Measurements from ENCODE around the gene CEACAM7. TPM values are rescaled to one million over a fixed set of nuclear protein-coding genes. Genes with fewer than 3 reads are reported as not detected.

The CEACAM7 gene
- total RNA-seq, 4 donors from 2014 or later = 0.96 to 5.6 TPM; not detected in 2

DNA sequence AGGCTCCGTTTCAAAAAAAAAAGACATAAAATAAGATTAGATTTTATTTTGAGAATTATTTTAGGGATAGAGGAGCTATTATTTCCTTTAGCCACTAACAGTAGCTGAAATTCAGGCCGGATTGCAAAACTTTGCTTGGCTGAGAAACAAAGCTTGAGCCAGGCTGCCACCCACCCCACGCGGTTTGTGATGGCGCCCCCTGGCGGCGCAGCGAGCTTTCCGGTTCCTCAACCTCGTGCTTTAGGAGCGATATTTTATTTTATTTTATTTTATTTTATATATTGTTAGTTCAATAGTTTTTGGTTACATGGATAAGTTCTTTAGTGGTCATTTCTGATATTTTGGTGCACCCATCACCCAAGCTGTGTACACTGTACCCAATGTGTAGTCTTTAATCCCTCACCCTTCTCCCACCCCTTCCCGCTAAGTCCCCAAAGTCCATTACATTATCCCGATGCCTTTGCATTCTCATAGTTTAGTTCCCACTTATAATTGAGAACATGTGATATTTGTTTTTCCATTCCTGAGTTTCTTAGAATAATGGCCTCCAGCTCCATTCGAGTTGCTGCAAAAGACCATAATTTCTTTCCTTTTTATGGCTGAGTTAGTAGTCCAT is 41.4 kb downstream of the CEACAM7 start:
- 39 to 40% methylated on average over 10 to 14 of the region's 14 CpGs for WGBS, 2 donors (ENCODE audit: low coverage in 1 of 2)

DNA sequence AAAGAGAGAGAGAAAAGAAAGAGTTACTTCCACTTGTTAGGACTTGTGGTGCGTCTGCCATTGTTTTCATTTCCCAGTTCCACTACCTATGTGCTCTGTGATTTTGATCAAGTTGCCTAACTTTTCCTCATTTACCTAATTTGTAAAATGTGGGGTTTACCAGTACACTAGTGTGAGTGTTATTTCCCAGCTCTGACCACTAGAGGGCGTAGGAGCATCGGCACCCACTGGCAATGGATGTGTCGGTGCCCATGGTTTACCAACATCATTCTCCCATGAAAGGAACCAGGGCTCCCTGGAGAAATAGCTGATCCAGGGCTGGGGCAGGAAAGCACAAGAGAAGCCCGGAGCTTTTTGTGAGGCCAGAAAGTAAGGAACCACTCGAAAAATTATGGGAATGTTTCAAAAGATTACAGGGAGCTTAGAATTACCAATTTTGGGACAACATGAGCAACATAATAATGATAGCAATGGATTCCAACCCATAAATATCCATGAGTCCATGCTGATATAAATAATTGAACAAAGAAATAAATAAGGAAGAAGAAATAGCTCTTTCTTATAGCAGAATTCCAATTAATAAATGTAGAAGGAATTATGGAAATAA is 46.1 kb downstream of the CEACAM7 start:
- TF ChIP-seq, protein P1, sequence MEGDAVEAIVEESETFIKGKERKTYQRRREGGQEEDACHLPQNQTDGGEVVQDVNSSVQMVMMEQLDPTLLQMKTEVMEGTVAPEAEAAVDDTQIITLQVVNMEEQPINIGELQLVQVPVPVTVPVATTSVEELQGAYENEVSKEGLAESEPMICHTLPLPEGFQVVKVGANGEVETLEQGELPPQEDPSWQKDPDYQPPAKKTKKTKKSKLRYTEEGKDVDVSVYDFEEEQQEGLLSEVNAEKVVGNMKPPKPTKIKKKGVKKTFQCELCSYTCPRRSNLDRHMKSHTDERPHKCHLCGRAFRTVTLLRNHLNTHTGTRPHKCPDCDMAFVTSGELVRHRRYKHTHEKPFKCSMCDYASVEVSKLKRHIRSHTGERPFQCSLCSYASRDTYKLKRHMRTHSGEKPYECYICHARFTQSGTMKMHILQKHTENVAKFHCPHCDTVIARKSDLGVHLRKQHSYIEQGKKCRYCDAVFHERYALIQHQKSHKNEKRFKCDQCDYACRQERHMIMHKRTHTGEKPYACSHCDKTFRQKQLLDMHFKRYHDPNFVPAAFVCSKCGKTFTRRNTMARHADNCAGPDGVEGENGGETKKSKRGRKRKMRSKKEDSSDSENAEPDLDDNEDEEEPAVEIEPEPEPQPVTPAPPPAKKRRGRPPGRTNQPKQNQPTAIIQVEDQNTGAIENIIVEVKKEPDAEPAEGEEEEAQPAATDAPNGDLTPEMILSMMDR (IDR thresholded peaks at IDR 0.05) = peak; percentile 59 to 77 (median 68)
- TF ChIP-seq POLR2AphosphoS5 (IDR thresholded peaks at IDR 0.05) = no peak
- TF ChIP-seq EP300 (IDR thresholded peaks at IDR 0.05) = no peak
- TF ChIP-seq POLR2A (IDR thresholded peaks at IDR 0.05) = no peak
- no peak for ATAC-seq
- H3K9me3 ChIP-seq = no peaks in the 10 kb centered on the region
- WGBS, 2 donors (ENCODE audit: low coverage in 1 of 2) = 0 to 7% methylated on average over 3 to 6 of the region's 6 CpGs
- H3K4me1 ChIP-seq = no peaks in the 10 kb centered on the region
- H3K36me3 ChIP-seq = no peaks in the 10 kb centered on the region
- no peak overlapping the region for H3K4me3 ChIP-seq
- peaks cover 48% of the 10 kb centered on the region for H3K27me3 ChIP-seq
- no peak overlapping the region for H3K27ac ChIP-seq

More for the DNA sequence above, 41.4 kb downstream of the CEACAM7 start:
- H3K27ac ChIP-seq = no peak overlapping the region
- no peak overlapping the region for H3K4me3 ChIP-seq
- H3K9me3 ChIP-seq = no peaks in the 10 kb centered on the region
- TF ChIP-seq, protein P1 (IDR thresholded peaks at IDR 0.05) = peak in 1 of 4 experiments; percentile 14
- no peak for TF ChIP-seq POLR2AphosphoS5 (IDR thresholded peaks at IDR 0.05)
- peaks cover 44% of the 10 kb centered on the region for H3K27me3 ChIP-seq
- H3K4me1 ChIP-seq = no peaks in the 10 kb centered on the region
- H3K36me3 ChIP-seq = no peaks in the 10 kb centered on the region
- ATAC-seq = no peak

DNA sequence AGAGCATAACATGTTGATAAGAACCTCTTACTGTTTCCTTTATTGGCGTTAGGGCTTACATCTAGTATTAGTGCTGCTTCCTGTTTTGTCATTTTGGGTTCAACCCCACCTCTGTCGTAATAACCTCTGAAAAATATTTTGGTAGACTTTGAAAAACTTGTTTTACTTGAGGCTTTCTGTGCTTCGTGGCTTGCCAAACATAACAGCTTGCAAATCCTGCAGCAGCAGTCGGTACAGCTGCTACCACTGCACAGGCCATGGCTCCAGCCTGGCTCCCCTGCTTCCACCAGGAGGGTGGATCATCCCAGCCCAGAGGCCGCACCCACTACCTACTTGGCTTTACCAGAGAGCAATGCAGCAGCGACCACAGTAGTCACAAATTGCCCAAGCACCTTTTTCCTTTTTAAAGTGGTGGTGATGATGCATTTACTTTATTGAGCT is 49.4 kb downstream of the CEACAM7 start:
- TF ChIP-seq EP300 (IDR thresholded peaks at IDR 0.05) = no peak
- no peak for TF ChIP-seq POLR2AphosphoS5 (IDR thresholded peaks at IDR 0.05)
- TF ChIP-seq POLR2A (IDR thresholded peaks at IDR 0.05) = no peak
- WGBS, 2 donors (ENCODE audit: low coverage in 1 of 2) = 39 to 48% methylated on average over 2 to 6 of the region's 6 CpGs
- H3K4me1 ChIP-seq = no peaks in the 10 kb centered on the region
- no peak for ATAC-seq
- no peak overlapping the region for H3K4me3 ChIP-seq
- H3K9me3 ChIP-seq = peaks cover 0 to 4% (median 0%) of the 10 kb centered on the region in 3 donors
- peaks cover 58% of the 10 kb centered on the region for H3K27me3 ChIP-seq
- H3K27ac ChIP-seq = no peak overlapping the region
- no peaks in the 10 kb centered on the region for H3K36me3 ChIP-seq

DNA sequence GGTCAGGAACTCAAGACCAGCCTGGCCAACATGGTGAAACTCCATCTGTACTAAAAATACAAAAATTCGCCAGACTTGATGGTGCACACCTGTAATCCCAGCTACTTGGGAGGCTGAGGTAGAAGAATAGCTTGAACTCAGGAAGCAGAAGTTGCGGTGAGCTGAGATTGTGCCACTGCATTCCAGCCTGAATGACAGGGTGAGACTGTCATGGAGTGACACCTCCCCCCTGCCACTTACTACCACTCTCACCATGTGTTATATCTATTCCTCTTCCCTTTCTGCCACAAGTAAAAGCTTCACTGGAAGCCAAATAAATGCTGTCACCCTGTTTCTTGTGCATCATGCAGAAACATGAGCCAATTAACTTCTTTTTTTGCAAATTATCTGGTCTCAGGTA is 50.6 kb downstream of the CEACAM7 start:
- H3K36me3 ChIP-seq = no peaks in the 10 kb centered on the region
- no peaks in the 10 kb centered on the region for H3K4me1 ChIP-seq
- H3K27me3 ChIP-seq = peaks cover 64% of the 10 kb centered on the region
- no peak for ATAC-seq
- 42 to 75% methylated on average over 2 of the region's 2 CpGs for WGBS, 2 donors (ENCODE audit: low coverage in 1 of 2)
- TF ChIP-seq POLR2A (IDR thresholded peaks at IDR 0.05) = no peak
- peaks cover 0 to 9% (median 0%) of the 10 kb centered on the region in 3 donors for H3K9me3 ChIP-seq
- no peak overlapping the region for H3K27ac ChIP-seq
- no peak overlapping the region for H3K4me3 ChIP-seq

DNA sequence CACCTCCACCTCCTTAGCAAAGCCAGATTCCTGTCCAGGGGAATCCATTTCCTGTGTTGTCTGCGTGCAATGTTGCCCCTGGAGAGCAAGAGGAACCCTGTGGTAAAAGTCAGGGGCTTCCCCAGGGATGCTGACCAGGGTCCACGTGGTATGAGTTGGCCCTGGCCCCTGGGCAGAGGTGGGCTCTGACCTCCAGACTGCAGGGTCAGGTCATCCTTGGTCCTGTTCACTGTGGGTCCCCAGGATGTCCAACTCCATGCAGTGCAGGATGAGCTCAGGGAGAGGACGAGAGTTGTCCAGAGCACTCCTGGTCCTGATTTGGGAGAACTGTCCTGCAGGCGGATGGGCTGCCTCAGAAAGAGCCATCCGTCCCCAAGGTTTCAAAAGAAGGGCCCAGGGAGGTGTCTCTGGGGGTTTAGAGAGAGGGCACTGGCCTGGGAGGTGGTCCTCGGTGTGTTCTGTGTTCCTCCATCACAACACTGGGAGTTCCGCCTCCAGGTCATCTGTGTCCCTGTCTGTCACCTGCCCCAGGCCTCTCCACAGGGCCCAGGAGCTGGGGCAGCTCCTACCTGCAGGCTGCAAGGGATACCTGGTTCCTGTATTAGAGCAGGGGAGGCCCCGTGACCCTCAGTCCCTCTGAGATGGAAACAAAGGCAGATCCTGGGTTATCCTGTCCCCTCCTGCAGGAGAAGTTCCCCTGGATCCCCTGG is 59.9 kb downstream of the CEACAM7 start:
- H3K27ac ChIP-seq = no peak overlapping the region
- TF ChIP-seq, protein P1 (IDR thresholded peaks at IDR 0.05) = no peak
- TF ChIP-seq POLR2A (IDR thresholded peaks at IDR 0.05) (no peak), EP300 (IDR thresholded peaks at IDR 0.05) (no peak), POLR2AphosphoS5 (IDR thresholded peaks at IDR 0.05) (no peak)
- H3K36me3 ChIP-seq = no peaks in the 10 kb centered on the region
- no peaks in the 10 kb centered on the region for H3K4me1 ChIP-seq
- peaks cover 32% of the 10 kb centered on the region for H3K27me3 ChIP-seq
- 55% methylated on average over 3 of the region's 8 CpGs; no CpG with 5 or more reads in 1 of the 2 donors for WGBS, 2 donors (ENCODE audit: low coverage in 1 of 2)
- H3K9me3 ChIP-seq = peaks cover 0 to 20% (median 0%) of the 10 kb centered on the region in 3 donors
- no peak overlapping the region for H3K4me3 ChIP-seq
- no peak for ATAC-seq

Data from gastroesophageal sphincter (tissue), 4 donors.